ENCODE data around the gene TDRD9. TPM values are rescaled to one million over a fixed set of nuclear protein-coding genes. Genes with fewer than 3 reads are reported as not detected.

TDRD9 gene
- total and polyA plus RNA-seq, 2 of the 4 experiments (the other 2 are of a cell fraction), result 0.07 to 0.18 TPM

DNA sequence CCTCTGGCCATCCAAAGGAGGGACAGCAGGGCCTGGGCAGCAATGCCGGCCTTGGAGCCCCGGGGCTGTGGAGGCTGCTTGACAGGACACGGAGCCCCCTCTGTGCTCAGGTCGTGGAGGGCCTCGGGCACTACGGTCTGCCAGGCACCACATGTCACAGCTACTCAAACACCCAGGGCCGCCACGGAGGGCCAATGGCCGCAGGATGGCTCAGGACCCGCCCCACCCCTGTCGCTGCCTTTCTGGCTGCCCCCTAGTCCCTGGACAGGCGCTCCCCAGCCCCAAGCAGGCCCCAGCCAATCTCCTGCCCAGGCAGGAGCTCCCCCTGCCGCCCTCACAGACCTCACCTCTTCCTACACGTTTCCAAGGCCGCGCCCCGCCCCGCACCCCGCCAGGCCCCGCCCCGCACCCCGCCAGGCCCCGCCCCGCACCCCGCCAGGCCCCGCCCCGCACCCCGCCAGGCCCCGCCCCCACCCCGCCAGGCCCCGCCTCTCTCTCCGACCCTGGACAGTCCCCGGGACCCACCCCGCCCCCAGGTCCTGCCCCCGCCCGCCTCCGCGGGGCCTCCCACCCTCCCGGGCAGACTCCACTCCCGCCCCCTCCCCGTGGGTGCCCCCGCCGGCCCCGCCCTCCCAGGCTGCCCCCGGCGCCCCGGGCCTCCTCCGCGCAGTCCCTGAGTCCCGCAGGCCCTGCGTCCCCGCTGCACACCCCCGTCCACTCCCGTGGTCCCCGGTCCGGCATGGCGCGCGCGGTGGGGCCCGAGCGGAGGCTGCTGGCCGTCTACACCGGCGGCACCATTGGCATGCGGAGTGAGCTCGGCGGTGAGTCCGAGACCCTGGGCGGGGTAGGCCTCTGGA, 157.0 kb downstream of the TDRD9 start, which contains the start of gene ASPG:
Gene ASPG (plus strand): TSS at position 669 of the 857 bp plus-strand sequence. CDS start 71 bp downstream, at position 740.
- no peak within 1 kb of the TSS for H3K4ac ChIP-seq (ENCODE audit: low read depth, low read length)
- H3K9me3 ChIP-seq (ENCODE audit: control insufficient read depth, insufficient read depth, low read length), result no peaks in the 10 kb centered on the region
- no peak within 1 kb of the TSS for H3K9ac ChIP-seq (ENCODE audit: low read depth, low read length)
- no peak within 1 kb of the TSS for H4K5ac ChIP-seq (ENCODE audit: low read depth, low read length)
- ATAC-seq (ENCODE audit: low read depth), result no peak
- no peak for DNase-seq
- no peak within 1 kb of the TSS for H4K91ac ChIP-seq (ENCODE audit: insufficient read depth, low read depth, low read length)
- no peak within 1 kb of the TSS for H3K4me3 ChIP-seq (ENCODE audit: insufficient read depth, low read depth, low read length)
- H3K18ac ChIP-seq (ENCODE audit: low read depth, low read length), result no peak within 1 kb of the TSS
- no peak within 1 kb of the TSS for H3K14ac ChIP-seq (replicated peaks; ENCODE audit: low read depth, low read length)
- H3K27ac ChIP-seq (ENCODE audit: insufficient read depth, low read length), result no peak within 1 kb of the TSS
- BruUV-seq (replicated peaks), result no TSS peak
- peaks cover 4% of the 10 kb centered on the region for H3K27me3 ChIP-seq (ENCODE audit: control insufficient read depth, insufficient read depth, low read length)
- no peaks in the 10 kb centered on the region for H4K20me1 ChIP-seq (ENCODE audit: insufficient read depth, low read length)
- H2BK15ac ChIP-seq (ENCODE audit: low read depth, low read length), result no peak within 1 kb of the TSS
- ChIA-PET CTCF (no interaction called here), POLR2A (ENCODE audit: unreplicated experiment) (no interaction called here)
- in situ Hi-C loops (cut with MboI; ENCODE audit: low sequenced_read_pairs) (loop anchor here (25.0 kb wide), 2 partner anchors 477 to 552 kb away; no protein-coding TSS in a partner anchor), dilution Hi-C loops (cut with HindIII; ENCODE audit: low sequenced_read_pairs, unreplicated experiment) (no loop called here), intact Hi-C loops (cut with micrococcal nuclease) (no loop called here)
- H3K56ac ChIP-seq (ENCODE audit: extremely low read depth, insufficient read depth, low read length), result no peak within 1 kb of the TSS
- no peak within 1 kb of the TSS for H4K8ac ChIP-seq (ENCODE audit: low read depth in 2 of 2, low read length in 2 of 2)
- TF ChIP-seq FOS (IDR thresholded peaks at IDR 0.05; ENCODE audit: low read depth, low read length) (no peak), RAD21 (IDR thresholded peaks at IDR 0.05; ENCODE audit: low read length) (no peak), RCOR1 (IDR thresholded peaks at IDR 0.05; ENCODE audit: insufficient replicate concordance, low read length) (no peak), CTCF (conservative IDR thresholded peaks at IDR 0.05; ENCODE audit: low read depth, low read length) (no peak), MAFK (IDR thresholded peaks at IDR 0.05; ENCODE audit: low read depth, low read length) (no peak), ELK1 (IDR thresholded peaks at IDR 0.05; ENCODE audit: borderline replicate concordance, low read depth, low read length) (no peak)
- no peak within 1 kb of the TSS for H3K23ac ChIP-seq (ENCODE audit: low read depth, low read length)
- H3K36me3 ChIP-seq (ENCODE audit: control insufficient read depth, insufficient read depth, low read length), result no peaks in the 10 kb centered on the region
- H2BK5ac ChIP-seq (ENCODE audit: low read depth, low read length, poor library complexity, severe bottlenecking), result no peak within 1 kb of the TSS
- H3K4me1 ChIP-seq (ENCODE audit: control insufficient read depth, insufficient read depth, low read length), result no peaks in the 10 kb centered on the region
- peak within 1 kb of the TSS; percentile 63 for H2AFZ ChIP-seq (replicated peaks; ENCODE audit: low read length, poor library complexity)
- H3K79me1 ChIP-seq (ENCODE audit: low read depth in 1 of 2, low read length in 2 of 2), result no peaks in the 10 kb centered on the region
- no peak within 1 kb of the TSS for H2AK5ac ChIP-seq (ENCODE audit: low read depth, low read length)
- H3K9me1 ChIP-seq (ENCODE audit: insufficient read depth, low read length), result no peaks in the 10 kb centered on the region
- H3K4me2 ChIP-seq (ENCODE audit: low read depth, low read length), result no peak within 1 kb of the TSS
- no peak within 1 kb of the TSS for H2AK9ac ChIP-seq (replicated peaks; ENCODE audit: low read depth, low read length, poor library complexity)
- no peak within 1 kb of the TSS for H2BK20ac ChIP-seq (ENCODE audit: low read depth, low read length)
- H2BK120ac ChIP-seq (ENCODE audit: low read depth, low read length), result no peak within 1 kb of the TSS
- WGBS, 2 experiments (ENCODE audit: extremely low coverage in 2 of 2, insufficient read length in 1 of 2), result 6% methylated on average over 7 of the region's 70 CpGs; no CpG with 5 or more reads in 1 of the 2 experiments

Measured in IMR-90 (cell line).